ENCODE measurements around the gene USP19. TPM values are rescaled to one million over a fixed set of nuclear protein-coding genes. Genes with fewer than 3 reads are reported as not detected.

USP19 gene
- polyA plus RNA-seq, 3 donors: 18.4 to 55.7 (median 24.1) TPM

- Histone ChIP-seq H3K27me3 (ENCODE audit: control insufficient read depth in 2 of 2, insufficient read depth in 2 of 2, low read length in 2 of 2) (no peaks in the 10 kb centered on the region), H2AFZ (ENCODE audit: insufficient read depth, low read depth, low read length, poor library complexity, severe bottlenecking) (no peak overlapping the region), H3K27ac (ENCODE audit: low read depth in 1 of 2, low read length in 2 of 2) (no peak overlapping the region), H3K9me3 (replicated peaks in 1 of 2; ENCODE audit: control insufficient read depth in 1 of 2, insufficient read depth in 1 of 2, low read length in 2 of 2) (no peaks in the 10 kb centered on the region), H4K20me1 (ENCODE audit: insufficient read depth, low read length) (peaks cover 18% of the 10 kb centered on the region), H3K9ac (ENCODE audit: insufficient read depth, low read length, poor library complexity, severe bottlenecking) (no peak overlapping the region), H3K36me3 (replicated peaks in 1 of 2; ENCODE audit: control insufficient read depth in 1 of 2, insufficient read depth in 2 of 2, low read length in 2 of 2) (peaks cover 4 to 14% of the 10 kb centered on the region in 2 donors), H3K4me2 (replicated peaks; ENCODE audit: extremely low read depth, low read length, poor library complexity, severe bottlenecking) (no peak overlapping the region), H3K4me1 (ENCODE audit: control insufficient read depth in 1 of 2, insufficient read depth in 2 of 2, low read length in 2 of 2) (peaks cover 10 to 18% of the 10 kb centered on the region in 2 donors), H3K79me2 (ENCODE audit: insufficient read depth, low read length) (peaks cover 8% of the 10 kb centered on the region), H3K4me3 (replicated peaks in 1 of 3; ENCODE audit: low read depth in 2 of 3, low read length in 3 of 3) (no peak overlapping the region)
- Mint-ChIP-seq H3K4me1 (peaks cover 12% of the 10 kb centered on the region), H3K27ac (peak overlapping the region in 1 of 7 donors; percentile 21), H3K36me3 (peaks cover 10 to 23% of the 10 kb centered on the region in 2 donors), H3K27me3 (ENCODE audit: low read depth in 3 of 3) (peaks cover 0 to 4% (median 3%) of the 10 kb centered on the region in 3 donors), H3K4me3 (no peak overlapping the region), H3K9me3 (no peaks in the 10 kb centered on the region)
- intact Hi-C loops (cut with micrococcal nuclease): loop anchor here (5.0 to 10.0 kb wide), 2 partner anchors 163 to 171 kb away; partner anchors contain the start of gene P4HTM (in 1 of the 2)
- peak; percentile 33 to 49 (median 44) for DNase-seq
- TF ChIP-seq CTCF (IDR thresholded peaks at IDR 0.05): peak; percentile 66
- WGBS (ENCODE audit: insufficient coverage): no CpG with 5 or more reads among the region's 5 CpGs
Measured at GRCh38 chr3:49158103-49158709, 37.6 kb upstream of the USP19 start.

- H3K4me2 ChIP-seq (replicated peaks; ENCODE audit: extremely low read depth, low read length, poor library complexity, severe bottlenecking): no peak overlapping the region
- WGBS (ENCODE audit: insufficient coverage): no CpG with 5 or more reads among the region's 1 CpG
- H3K9me3 ChIP-seq (replicated peaks in 1 of 2; ENCODE audit: control insufficient read depth in 1 of 2, insufficient read depth in 1 of 2, low read length in 2 of 2): no peaks in the 10 kb centered on the region
- H3K27ac ChIP-seq (ENCODE audit: low read depth in 1 of 2, low read length in 2 of 2): no peak overlapping the region
- H4K20me1 ChIP-seq (ENCODE audit: insufficient read depth, low read length): peaks cover 12% of the 10 kb centered on the region
- H3K4me3 Mint-ChIP-seq: no peak overlapping the region
- no peak overlapping the region for H3K9ac ChIP-seq (ENCODE audit: insufficient read depth, low read length, poor library complexity, severe bottlenecking)
- peaks cover 0 to 8% of the 10 kb centered on the region in 2 donors for H3K36me3 ChIP-seq (replicated peaks in 1 of 2; ENCODE audit: control insufficient read depth in 1 of 2, insufficient read depth in 2 of 2, low read length in 2 of 2)
- peaks cover 7 to 10% of the 10 kb centered on the region in 2 donors for H3K4me1 ChIP-seq (ENCODE audit: control insufficient read depth in 1 of 2, insufficient read depth in 2 of 2, low read length in 2 of 2)
- no peaks in the 10 kb centered on the region for H3K9me3 Mint-ChIP-seq
- H2AFZ ChIP-seq (ENCODE audit: insufficient read depth, low read depth, low read length, poor library complexity, severe bottlenecking): no peak overlapping the region
- no peak overlapping the region for H3K27ac Mint-ChIP-seq
- peaks cover 7 to 16% of the 10 kb centered on the region in 2 donors for H3K36me3 Mint-ChIP-seq
- peaks cover 8% of the 10 kb centered on the region for H3K79me2 ChIP-seq (ENCODE audit: insufficient read depth, low read length)
- no peak for DNase-seq
- peaks cover 0 to 5% (median 3%) of the 10 kb centered on the region in 3 donors for H3K27me3 Mint-ChIP-seq (ENCODE audit: low read depth in 3 of 3)
- TF ChIP-seq CTCF (IDR thresholded peaks at IDR 0.05): no peak
- H3K4me1 Mint-ChIP-seq: peaks cover 10% of the 10 kb centered on the region
- no peak overlapping the region for H3K4me3 ChIP-seq (replicated peaks in 1 of 3; ENCODE audit: low read depth in 2 of 3, low read length in 3 of 3)
- intact Hi-C loops (cut with micrococcal nuclease): loop anchor here (5.0 to 10.0 kb wide), 2 partner anchors 162 to 170 kb away; partner anchors contain the start of gene P4HTM (in 1 of the 2)
- no peaks in the 10 kb centered on the region for H3K27me3 ChIP-seq (ENCODE audit: control insufficient read depth in 2 of 2, insufficient read depth in 2 of 2, low read length in 2 of 2)
Measured at GRCh38 chr3:49157289-49157688, 36.7 kb upstream of the USP19 start.
